IPS-18c (cell line): Measurements from ENCODE around the gene SCAPER.
"Not testable (repeated sequence)": the region's sequence is repeated elsewhere in the genome, so short reads cannot be mapped to it uniquely, and the experiment has no call there.

ENCODE experiments used
- H3K4me3 ChIP-seq: 2 replicates; pipeline ENCODE4 v1.7.0; 2013; ENCODE audit warnings: low read depth, mild to moderate bottlenecking, low read length, moderate library complexity; ENCODE audit not compliant: insufficient read depth
- H3K9me3 ChIP-seq: one replicate; pipeline ENCODE4 v1.6.1; 2013; ENCODE audit warnings: mild to moderate bottlenecking, low read length, moderate library complexity; ENCODE audit not compliant: control insufficient read depth, insufficient read depth

SCAPER gene

DNA sequence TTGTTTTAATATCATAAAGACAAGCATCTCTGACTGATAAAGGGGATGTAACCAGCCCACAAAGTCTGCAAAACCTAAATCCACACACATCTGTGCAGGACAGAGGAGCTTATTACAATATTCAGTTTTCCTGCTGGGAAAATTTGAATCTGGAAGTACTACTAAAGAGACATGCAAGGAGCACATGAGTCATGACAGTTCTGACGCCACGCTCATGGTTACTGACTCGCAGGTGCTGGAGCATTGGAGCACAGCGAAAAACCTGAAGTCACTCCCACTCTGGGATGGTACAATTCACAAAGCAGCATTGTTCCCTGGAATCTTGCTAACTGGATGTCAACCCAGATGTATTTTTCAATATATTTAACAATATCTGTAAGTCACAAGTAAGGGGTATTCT lies 576.2 kb downstream of the SCAPER start:
- no peak overlapping the region for H3K4me3 ChIP-seq
- no peaks in the 10 kb centered on the region for H3K9me3 ChIP-seq

DNA sequence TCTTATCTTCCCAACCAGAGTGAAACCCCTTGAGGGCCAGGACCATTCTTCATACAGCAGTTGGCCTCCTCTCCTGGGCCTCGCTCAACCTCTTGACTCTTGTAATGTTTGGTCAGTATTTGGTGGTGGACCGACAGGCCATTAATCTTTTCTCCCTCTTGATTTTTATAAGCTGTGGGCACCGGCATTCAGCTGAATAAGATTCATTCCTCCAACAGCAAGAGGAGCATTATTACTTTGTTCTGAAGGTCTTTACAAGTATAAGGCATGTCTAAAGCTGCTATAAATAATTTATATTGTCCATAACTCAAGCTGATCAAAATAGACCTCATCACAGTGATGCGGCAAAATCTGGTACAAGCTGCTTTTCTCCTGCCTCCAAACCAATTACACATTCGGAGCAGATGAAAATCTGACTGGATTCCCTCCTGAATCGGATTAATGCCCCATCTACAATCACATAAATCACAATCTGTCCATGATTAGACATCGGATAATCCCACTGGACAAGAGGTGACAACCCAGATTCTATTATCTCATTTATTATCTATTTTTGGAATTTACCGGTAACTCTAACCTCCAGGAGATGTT lies 576.9 kb downstream of the SCAPER start:
- Histone ChIP-seq H3K9me3 (no peaks in the 10 kb centered on the region), H3K4me3 (no peak overlapping the region)

- Histone ChIP-seq H3K9me3 (no peaks in the 10 kb centered on the region), H3K4me3 (no peak overlapping the region)
Measured at GRCh38 chr15:76327191-76328105, 577.7 kb downstream of the SCAPER start.

GRCh38 chr15:76325704-76326103 lies 579.4 kb downstream of the SCAPER start:
- Histone ChIP-seq H3K4me3 (no peak overlapping the region), H3K9me3 (no peaks in the 10 kb centered on the region)

DNA sequence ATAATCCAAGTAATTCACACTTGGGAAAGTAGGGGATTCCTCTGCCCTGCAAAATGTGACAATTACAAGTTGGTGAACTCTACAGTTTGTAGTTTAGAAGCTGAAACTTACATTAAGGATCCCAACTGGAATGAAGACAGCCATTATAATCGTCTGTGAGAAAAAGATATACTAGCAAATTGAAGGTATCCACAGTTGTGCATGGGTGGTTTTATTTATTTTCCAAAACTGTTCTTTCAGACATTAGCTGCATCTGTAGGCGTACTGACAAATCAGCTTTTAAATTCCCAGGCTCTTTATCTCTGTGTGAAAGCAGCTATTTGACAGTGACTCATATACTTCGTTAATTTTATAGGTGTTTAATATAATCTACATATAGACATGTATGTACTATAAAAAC lies 581.1 kb downstream of the SCAPER start:
- H3K9me3 ChIP-seq: no peaks in the 10 kb centered on the region

DNA sequence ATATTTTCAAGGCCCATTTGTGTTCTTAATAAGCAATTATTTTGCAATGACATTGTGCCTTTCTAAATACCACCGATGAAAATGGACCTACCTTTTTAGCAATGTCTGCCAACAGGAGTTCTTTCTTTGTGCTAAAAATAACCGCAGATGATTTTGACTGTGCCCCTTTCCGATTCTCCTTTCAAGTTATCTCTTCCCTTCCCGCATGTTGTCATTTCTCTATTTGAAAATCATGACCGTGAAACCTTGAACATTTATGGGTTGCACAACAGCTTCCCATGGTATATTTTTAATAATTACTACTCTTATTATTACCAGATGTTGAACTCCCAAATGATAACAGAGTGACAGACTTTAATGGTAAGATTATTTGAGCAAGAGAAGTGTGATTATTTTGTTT lies 583.5 kb downstream of the SCAPER start:
- Histone ChIP-seq H3K9me3 (no peaks in the 10 kb centered on the region), H3K4me3 (no peak overlapping the region)

More for the DNA sequence above, 581.1 kb downstream of the SCAPER start:
- H3K4me3 ChIP-seq: no peak overlapping the region

DNA sequence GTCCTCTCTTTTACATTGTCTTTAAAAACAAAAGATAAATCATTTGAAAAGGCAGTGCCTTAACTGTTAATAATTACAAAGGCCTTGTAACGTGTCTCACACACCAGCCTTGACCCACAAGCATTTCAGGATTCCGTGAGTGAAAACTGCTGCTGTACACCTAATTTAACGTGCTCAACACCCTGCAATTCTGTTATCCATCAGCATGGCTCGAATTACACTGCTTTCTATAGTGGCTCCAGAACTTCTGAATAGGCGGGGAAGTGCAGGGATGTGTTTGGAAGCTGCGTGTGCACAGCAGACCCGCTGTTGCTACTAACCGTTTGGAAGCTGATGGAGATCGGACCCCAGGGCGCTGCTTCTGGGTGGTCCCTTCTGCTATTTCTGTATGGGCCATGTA lies 584.0 kb downstream of the SCAPER start:
- Histone ChIP-seq H3K4me3 (no peak overlapping the region), H3K9me3 (no peaks in the 10 kb centered on the region)

DNA sequence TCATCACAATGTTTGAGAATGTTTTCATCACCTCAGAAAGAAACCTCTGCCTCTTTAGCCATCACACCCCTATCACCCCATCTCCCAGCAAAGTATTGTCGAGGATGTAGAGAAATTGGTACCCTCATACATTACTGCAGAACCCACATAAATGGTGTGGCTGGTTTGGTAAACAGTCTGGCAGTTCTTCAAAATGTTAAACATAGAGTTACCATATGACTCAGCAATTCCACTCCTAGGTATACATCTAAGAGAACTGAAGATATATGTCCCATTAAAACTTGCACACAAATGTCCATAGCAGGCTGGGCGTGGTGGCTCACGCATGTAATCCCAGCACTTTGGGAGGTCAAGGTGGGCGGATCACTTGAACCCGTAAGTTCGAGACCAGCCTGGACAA lies 585.1 kb downstream of the SCAPER start:
- no peaks in the 10 kb centered on the region for H3K9me3 ChIP-seq
- H3K4me3 ChIP-seq: no peak overlapping the region

DNA sequence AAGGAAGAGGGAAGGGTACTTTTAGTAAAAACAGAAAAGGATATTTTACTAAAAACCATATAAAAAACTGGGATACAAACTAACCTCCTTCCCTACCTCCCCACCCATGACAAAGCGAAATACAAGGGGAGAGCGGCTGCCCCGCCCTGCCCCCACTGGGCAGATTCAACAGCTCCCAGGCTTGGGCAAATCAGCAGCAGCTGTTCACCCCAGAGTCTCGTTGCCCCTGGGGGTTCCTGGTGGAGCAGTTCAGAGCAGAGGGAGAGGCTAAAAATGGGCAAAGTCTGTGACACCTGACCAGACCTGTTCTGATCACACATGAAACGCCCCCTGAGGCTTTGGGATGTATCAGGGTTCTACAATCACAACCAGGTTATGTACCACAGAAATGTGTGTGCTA lies 591.4 kb downstream of the SCAPER start:
- no peak overlapping the region for H3K4me3 ChIP-seq
- no peaks in the 10 kb centered on the region for H3K9me3 ChIP-seq

GRCh38 chr15:76313175-76313567 lies 592.0 kb downstream of the SCAPER start:
- not testable (repeated sequence) for H3K9me3 ChIP-seq, H3K4me3 ChIP-seq

DNA sequence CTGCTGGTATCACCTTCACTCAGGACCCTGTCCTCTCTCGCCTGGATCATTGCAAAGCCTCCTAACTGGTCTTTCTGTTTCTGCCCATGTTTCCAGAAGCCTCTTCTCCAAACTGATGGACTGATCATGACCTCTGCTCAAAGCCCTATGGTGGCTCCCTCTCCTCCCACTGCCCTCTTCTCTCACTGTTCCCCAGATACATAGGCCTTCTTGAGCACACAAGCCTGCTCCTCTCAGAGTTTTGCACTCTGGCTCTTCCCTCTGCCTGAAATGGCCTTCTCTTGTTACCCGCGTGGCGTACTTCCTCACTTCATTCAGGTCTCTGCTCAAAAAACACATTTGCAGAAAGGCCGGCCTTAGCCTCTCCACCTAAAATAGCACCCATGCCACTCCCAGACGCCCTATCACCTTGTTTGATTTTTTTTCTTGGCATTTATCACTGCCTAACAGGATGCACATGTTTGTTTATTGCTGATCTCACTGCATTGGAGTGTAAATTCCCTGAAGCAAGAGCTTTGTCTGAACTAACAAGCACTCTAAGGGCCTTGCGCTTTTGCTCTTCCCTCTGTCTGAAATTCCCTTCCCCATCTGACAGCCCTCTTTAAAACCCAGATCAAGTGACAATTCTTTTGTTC lies 592.5 kb downstream of the SCAPER start:
- no peak overlapping the region for H3K4me3 ChIP-seq

DNA sequence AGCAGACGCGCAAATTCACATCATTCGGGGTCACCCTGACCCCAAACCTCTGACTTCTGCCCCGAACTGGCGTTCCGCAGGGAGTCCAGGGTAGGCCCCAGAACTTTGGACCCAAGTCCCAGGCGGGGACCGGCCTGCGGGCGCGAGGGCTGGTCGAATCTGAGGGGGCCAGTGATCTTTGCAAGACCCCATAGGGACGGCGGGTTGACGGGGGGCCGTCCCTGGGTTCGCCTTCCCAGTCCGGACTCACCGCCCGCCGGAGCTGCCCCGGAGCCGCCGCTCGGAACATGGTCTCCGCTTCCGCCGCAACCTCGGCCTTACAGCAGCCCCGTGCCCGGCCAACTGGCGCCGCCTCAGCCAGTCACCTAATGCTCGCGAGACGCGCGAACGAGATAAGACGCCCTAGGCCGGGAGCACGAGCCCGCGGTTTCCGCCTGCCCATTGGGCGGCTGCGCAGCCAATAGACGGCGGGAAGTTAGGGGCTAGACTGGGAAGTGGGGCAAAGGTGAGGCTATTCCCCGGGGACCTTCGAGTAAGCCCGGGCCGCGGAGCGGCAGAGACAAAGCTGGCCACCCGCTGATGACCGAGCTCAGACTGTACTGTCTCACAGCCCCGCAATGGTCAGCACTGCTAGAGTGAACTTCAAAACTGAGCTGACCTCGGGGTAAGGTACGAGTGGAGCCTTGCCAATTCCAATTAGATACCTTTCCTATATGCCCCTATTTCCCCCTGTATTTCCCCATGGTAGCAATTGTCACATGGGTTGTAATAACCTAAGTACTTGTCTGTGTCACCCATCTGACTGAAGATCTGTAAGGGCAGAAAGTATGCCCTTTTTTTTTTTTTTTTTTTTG lies 593.8 kb downstream of the SCAPER start, which contains the start of gene ETFA:
Gene ETFA, minus strand, starts transcription at position 370 of the 854 bp plus-strand sequence. Its CDS starts 81 bp downstream, at position 289.
- Histone ChIP-seq H3K4me3 (peak within 1 kb of the TSS; percentile 94), H3K9me3 (no peaks in the 10 kb centered on the region)

More for the DNA sequence above, 592.5 kb downstream of the SCAPER start:
- no peaks in the 10 kb centered on the region for H3K9me3 ChIP-seq

GRCh38 chr15:76310475-76311099 lies 594.6 kb downstream of the SCAPER start:
- H3K9me3 ChIP-seq: no peaks in the 10 kb centered on the region
- H3K4me3 ChIP-seq: peak overlapping the region; percentile 94

DNA sequence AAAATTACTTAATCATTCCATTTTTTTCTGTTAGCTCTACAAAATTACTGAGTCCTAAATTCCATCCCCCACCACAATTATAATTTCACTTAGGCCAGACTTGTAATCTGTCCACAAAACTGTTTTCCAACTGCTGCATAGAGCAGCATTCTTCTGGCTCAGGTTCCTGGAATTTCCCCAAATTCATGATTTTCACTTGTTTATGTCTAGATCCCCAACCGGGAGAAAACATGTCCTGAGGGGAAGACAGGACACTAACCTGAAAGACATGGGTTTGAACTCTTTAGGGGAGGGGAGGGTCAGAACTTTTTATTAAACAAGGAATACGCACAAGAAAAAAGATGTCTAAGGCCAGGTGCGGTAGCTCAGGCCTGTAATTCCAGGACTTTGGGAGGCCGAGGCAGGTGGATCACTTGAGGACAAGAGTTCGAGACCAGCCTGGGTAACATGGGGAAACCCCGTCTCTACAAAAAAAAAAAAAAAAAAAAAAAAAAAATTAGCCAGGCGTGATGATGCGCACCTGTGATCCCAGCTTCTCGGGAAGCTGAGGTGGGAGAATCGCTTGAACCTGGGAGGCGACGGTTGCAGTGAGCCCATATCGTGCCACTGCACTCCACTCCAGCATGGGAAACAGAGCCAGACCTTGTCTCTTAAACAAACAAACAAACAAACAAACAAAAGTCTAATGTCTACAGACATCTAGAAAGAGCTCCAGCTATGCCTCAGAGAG lies 595.4 kb downstream of the SCAPER start:
- H3K9me3 ChIP-seq: no peaks in the 10 kb centered on the region
- H3K4me3 ChIP-seq: no peak overlapping the region

GRCh38 chr15:76303909-76304308 lies 601.2 kb downstream of the SCAPER start:
- no peaks in the 10 kb centered on the region for H3K9me3 ChIP-seq
- no peak overlapping the region for H3K4me3 ChIP-seq

DNA sequence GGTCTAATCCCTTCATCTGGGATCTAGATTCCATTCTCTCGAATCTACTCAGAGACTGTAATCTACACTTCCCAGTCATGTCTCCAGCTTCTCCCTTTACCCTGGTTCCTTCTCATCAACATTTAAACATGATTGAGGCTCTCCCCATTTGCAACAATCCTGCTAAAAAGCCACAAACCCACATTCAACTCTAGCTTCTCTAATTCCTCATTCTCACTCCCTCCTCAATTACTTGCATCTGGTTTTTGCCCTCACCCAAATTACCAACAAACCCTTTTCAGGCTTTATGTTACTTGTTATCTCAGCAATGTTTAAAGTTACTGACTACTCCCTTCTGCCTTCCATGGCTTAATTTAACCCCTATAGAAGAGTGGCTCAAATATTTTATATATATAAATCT lies 605.4 kb downstream of the SCAPER start:
- Histone ChIP-seq H3K9me3 (no peaks in the 10 kb centered on the region), H3K4me3 (no peak overlapping the region)
